Stimulated activated CD8-positive, alpha-beta memory T cell treated with anti-CD3 and anti-CD28 coated beads, Interleukin-12 subunit alpha, Interleukin-12 subunit beta, amount 100 ng/mL, for 24 hours (primary cell): Measurements from ENCODE around the gene DUX4.
"Not testable (repeated sequence)": the region's sequence is repeated elsewhere in the genome, so short reads cannot be mapped to it uniquely, and the experiment has no call there.

Experiments used
- DNase-seq: peaks from one replicate; pipeline ENCODE4 v3.0.0-alpha.2; 2020; ENCODE audit errors: extremely low read depth

Gene DUX4

GRCh38 chr4:190173428-190173827 lies at the start of gene DUX4:
Gene DUX4, plus strand, starts transcription at chr4:190173774. Its CDS starts 0 bp downstream, at chr4:190173774.
- not testable (repeated sequence) for DNase-seq

- DNase-seq, result not testable (repeated sequence)
Measured at GRCh38 chr4:190175436-190175835, 1.9 kb downstream of the DUX4 start.

GRCh38 chr4:190177727-190178605 lies 4.4 kb downstream of the DUX4 start:
- not testable (repeated sequence) for DNase-seq

GRCh38 chr4:190178606-190178990 lies 5.0 kb downstream of the DUX4 start:
- not testable (repeated sequence) for DNase-seq

- DNase-seq, result not testable (repeated sequence)
Measured at GRCh38 chr4:190179030-190179739, 5.6 kb downstream of the DUX4 start.

DNA sequence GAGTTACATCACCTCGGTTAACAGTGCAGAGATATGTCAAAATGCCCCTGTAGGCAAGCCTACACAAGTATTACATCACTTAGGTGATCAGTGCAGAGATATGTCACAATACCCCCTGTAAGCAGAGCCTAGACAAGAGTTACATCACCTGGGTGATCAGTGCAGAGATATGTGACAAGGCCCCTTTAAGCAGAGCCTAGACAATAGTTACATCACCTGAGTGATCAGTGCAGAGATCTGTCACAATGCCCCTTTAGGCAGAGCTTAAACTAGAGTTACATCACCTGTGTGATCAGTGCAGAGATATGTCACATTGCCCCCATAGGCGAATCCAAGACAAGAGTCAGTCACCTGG lies 6.1 kb downstream of the DUX4 start:
- DNase-seq, result not testable (repeated sequence)

GRCh38 chr4:190180947-190181346 lies 7.4 kb downstream of the DUX4 start:
- not testable (repeated sequence) for DNase-seq

DNA sequence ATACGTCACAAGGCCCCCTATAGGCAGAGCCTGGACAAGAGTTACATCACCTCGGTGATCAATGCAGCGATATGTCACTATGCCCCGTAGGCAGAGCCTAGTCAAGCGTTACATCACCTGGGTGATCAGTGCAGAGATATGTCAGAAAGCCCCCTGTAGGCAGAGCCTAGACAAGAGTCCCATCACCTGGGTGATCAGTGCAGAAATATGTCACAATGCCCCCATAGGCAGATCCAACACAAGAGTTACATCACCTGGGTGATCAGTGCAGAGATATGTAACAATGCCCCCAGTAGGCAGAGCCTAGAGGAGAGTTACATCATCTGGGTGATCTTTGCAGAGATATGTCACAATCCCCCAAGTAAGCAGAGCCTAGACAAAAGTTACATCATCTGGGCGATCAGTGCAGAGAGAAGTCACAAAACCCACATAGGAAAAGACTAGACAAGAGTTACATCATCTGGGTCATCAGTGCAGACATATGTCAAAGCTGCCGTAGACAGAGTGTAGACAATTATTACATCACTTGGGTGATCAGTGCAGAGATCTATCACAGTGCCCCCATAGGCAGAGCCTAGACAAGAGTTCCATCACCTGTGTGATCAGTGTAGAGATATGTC lies 8.0 kb downstream of the DUX4 start:
- DNase-seq, result not testable (repeated sequence)

GRCh38 chr4:190203510-190203909 lies 29.9 kb downstream of the DUX4 start:
- not testable (repeated sequence) for DNase-seq
